AG20443 (cell line): ENCODE data around the gene ZNF485.
"Not testable (repeated sequence)": the region's sequence is repeated elsewhere in the genome, so short reads cannot be mapped to it uniquely, and the experiment has no call there.

Experiments
- DNase-seq: peaks from one replicate; pipeline ENCODE4 v3.0.0; 2012; ENCODE audit warnings: low spot score, mixed read lengths

Gene ZNF485

GRCh38 chr10:43606323-43607198, at the start of gene ZNF485:
Gene ZNF485 (plus strand): TSS chr10:43606438. CDS start chr10:43607051, 613 bp downstream.
- peak; percentile 94 for DNase-seq

GRCh38 chr10:43557214-43557613, 49.0 kb upstream of the ZNF485 start:
- DNase-seq = no peak

DNA sequence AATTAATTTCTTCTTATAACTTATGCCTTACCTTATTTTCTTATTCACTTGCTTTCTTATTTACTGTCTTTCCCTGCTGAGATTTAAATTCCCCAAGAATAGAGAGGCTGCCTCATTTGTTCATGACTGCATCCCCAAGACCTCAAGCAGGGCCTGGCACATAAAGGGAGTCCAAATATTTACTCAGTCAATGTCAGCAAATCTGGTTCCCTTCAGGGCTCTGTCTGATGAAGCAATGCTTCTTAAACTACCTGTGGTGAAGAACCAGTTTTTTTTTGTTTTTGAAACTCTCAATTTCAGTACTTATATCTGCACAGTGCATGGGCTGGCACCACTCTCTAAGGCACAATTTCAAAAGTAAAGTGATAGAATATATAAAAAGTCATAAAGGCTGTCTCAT, 36.6 kb upstream of the ZNF485 start:
- no peak for DNase-seq

GRCh38 chr10:43570971-43571370, 35.3 kb upstream of the ZNF485 start:
- no peak for DNase-seq

DNA sequence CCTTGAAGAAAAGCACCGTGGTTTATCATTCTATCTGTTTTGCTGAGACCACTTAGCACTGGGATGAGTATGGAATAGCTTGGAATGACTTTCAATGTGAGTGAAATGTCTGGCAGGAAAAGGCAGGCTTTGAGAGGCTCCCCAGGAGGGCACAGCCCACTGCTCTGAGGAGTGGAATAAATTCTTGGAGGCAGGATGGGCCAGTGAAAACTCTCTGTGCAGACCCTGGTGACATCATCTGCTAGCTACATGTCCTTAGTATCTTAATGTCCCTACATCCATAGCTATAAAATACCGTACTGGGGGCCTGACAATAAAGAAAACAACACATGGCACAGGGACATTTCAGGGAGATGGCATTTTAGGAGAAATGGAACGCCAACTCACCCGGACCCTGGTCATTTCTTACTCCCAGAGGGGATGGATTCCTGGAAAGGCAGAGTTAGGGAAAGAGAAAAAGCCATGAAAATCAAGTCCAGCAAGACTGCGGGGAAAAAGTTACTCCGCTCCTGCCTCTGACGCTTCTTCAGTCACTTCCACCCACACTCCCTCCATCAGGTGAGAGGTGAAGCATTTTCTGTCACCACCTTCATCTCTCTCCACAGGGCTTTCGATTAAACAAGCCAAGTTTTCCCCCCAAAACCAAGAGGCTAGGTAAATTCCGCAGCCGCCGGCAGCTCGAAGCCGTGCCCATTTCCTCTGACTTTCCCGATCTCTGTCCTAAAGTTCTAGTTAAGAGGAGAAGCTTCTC, 32.8 kb upstream of the ZNF485 start:
- DNase-seq = no peak

DNA sequence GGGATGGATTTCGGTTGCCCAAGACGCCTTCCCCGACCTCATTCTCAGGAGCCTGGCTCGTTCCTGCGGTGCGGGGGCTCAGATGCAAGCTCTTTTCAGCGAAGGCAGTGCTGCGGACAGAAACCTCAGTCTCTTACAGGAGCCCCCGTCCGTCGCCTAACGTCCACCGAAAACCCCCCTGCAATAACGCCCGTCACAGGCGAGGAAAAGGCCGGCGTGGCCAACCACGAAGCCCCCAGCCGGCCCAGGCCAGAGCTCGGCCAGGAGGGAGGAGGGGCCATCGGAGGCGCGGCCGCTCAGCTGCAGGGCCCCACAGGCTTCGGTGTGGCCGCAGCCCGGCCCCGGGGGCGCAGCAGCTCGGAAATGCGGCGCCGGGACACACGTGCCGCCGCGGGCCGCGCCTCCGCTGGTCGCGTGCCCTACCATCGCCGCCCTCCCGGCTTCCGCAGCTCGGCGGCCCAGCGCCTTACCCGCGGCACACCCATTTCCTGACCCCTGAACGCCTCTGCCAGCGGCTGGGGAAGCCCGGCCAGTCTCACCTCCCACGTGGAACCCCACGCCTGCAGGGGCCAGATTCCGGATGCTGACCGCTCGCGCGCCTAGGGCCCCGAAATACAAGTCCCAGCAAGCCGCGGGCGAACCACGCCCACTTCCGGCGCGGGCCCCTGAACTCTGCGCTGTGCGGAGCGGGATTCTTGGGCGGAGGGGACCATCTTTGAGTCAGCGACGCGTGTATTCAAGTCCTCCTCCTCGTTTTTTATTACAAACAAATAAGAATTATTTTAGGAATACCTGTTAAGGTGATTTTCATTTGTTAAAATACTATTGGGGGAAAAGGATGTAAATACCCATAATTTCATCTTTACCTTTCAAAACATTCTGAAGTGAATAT, 32.0 kb upstream of the ZNF485 start, which contains the start of gene ZNF239:
TSS of gene ZNF239 (minus strand) at position 616 of the 892 bp plus-strand sequence. CDS start 16,537 bp downstream, outside the sequence.
- peak; percentile 96 for DNase-seq

- DNase-seq = no peak
Observed at GRCh38 chr10:43574906-43575305, 31.3 kb upstream of the ZNF485 start.

GRCh38 chr10:43576062-43576461, 30.2 kb upstream of the ZNF485 start:
- DNase-seq = no peak

DNA sequence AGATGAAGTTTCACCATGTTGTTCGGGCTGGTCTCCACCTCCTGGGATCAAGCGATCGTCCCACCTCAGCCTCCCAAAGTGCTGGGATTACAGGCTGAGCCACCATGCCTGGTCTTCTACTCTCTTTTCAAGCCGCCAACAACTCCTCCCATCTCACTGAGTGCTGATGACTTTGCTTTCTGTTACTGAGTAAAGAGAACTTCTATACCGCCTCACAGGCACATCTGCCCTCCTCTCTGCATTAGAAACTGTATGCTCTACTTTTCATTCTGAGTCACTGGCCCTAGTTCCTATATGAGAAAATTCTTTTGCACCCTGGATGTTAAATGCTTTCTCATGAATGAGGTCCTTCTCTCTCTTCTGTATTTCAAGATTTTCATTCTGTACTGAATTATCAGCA, 29.7 kb upstream of the ZNF485 start:
- no peak for DNase-seq

- DNase-seq = no peak
Observed at GRCh38 chr10:43584051-43584450, 22.2 kb upstream of the ZNF485 start.

- DNase-seq = no peak
Observed at GRCh38 chr10:43585046-43585445, 21.2 kb upstream of the ZNF485 start.

- DNase-seq = no peak
Observed at GRCh38 chr10:43585981-43586729, 20.1 kb upstream of the ZNF485 start.

- not testable (repeated sequence) for DNase-seq
Observed at GRCh38 chr10:43586730-43587115, 19.5 kb upstream of the ZNF485 start.

GRCh38 chr10:43591303-43591904, 14.8 kb upstream of the ZNF485 start:
- DNase-seq = no peak

- peak; percentile 47 for DNase-seq
Observed at GRCh38 chr10:43594944-43595589, 11.2 kb upstream of the ZNF485 start.

DNA sequence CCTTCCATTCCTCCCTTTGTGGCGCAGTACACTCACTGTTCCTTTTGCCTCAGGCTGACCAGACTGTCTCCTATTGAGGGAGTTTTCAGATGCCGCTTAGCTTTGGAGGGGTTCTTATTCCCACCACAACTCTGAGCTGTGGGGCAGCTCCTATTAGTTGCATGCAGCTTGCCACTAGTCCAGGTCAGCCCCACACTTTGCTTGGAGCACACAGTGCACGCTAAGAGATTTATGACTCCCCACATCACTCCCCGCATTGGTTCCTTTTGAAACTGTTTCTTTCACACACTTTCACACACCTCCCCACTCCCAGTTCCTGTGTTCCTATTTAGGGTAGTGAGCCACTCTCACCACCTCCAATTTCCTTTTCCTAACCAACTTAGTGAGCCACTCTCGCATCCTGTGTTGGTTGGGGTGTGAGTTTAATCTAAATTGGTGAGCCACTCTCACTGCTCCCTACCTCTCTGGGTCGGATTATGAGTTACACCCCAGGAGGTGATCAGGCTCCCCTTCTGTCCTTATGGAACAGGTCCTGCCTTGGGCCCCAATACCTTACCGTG, 10.4 kb upstream of the ZNF485 start:
- DNase-seq = no peak

GRCh38 chr10:43596546-43596945, 9.7 kb upstream of the ZNF485 start:
- DNase-seq = no peak

DNA sequence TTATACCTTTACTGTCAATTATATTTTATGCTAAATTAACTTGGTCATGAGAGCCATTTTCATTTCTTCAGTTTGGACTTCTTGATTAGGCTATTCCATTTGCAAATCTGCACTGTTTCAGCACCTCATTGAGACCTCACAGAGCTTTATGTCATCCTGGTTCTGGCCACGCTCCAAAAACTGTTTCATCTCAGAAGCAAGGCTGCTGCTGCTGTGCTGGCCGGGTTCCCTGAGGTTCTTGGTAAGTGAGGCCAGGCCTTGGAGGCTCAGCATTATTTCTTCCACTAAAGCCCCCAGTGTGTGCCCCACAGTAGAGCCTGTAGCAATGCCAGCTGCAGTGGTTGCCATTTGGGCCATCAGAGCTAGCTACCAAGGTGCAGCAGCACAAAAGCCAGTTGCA, 7.8 kb upstream of the ZNF485 start:
- peak; percentile 45 for DNase-seq

DNA sequence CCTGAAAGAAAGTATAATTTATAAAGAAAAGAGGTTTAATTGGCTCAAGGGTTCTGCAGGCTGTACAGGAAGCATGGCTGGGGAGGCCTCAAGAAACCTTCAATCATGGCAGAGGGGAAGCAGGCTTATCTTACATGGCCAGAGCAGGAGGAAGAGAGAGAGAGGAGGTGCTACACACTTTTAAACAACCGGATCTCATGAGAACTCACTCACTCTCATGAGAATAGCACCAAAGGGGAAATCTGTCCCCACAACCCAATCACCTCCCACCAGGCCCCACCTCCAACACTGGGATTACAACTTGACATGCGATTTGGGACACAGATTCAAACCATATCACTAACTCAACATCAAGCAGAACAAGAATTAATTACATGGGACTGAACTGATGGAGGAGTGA, 6.9 kb upstream of the ZNF485 start:
- DNase-seq = no peak

GRCh38 chr10:43601576-43601975, 4.7 kb upstream of the ZNF485 start:
- not testable (repeated sequence) for DNase-seq
